ENCODE data around the gene MRPL40.

DNA sequence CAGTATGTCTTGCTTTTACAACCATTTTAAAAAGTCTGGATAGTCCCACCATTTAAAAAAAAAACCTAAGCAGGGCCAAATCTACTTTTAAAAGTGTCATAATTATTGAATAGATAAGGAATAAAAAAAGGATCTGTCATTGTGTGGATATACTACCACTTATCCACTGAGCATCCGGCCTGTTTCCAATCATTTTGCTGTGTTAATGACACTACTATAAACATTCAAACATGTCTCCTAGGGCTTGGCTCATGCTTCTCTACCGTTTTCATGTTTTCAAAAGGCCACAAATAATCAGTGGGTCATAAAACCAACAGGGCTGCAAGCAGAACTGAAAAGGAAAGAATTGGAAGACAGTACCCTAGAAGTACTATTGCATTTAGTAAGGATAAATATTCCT lies 27.7 kb downstream of the MRPL40 start:
- TF ChIP-seq, protein P1, sequence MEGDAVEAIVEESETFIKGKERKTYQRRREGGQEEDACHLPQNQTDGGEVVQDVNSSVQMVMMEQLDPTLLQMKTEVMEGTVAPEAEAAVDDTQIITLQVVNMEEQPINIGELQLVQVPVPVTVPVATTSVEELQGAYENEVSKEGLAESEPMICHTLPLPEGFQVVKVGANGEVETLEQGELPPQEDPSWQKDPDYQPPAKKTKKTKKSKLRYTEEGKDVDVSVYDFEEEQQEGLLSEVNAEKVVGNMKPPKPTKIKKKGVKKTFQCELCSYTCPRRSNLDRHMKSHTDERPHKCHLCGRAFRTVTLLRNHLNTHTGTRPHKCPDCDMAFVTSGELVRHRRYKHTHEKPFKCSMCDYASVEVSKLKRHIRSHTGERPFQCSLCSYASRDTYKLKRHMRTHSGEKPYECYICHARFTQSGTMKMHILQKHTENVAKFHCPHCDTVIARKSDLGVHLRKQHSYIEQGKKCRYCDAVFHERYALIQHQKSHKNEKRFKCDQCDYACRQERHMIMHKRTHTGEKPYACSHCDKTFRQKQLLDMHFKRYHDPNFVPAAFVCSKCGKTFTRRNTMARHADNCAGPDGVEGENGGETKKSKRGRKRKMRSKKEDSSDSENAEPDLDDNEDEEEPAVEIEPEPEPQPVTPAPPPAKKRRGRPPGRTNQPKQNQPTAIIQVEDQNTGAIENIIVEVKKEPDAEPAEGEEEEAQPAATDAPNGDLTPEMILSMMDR (IDR thresholded peaks at IDR 0.05): no peak
- no peak for TF ChIP-seq POLR2A (IDR thresholded peaks at IDR 0.05)
